Fibroblast of peridontal ligament (primary cell): ENCODE data around the gene XXYLT1.
A peak's percentile ranks its signal among the peaks of the same experiment; 100 is the strongest.
"Not testable (repeated sequence)": the region's sequence is repeated elsewhere in the genome, so short reads cannot be mapped to it uniquely, and the experiment has no call there.

Experiments used
- DNase-seq: peaks from one replicate; pipeline ENCODE4 v3.0.0-alpha.2; 2010; ENCODE audit errors: extremely low read depth

XXYLT1 gene

GRCh38 chr3:195207731-195208130 lies 63.2 kb downstream of the XXYLT1 start:
- no peak for DNase-seq

- DNase-seq = no peak
Measured at GRCh38 chr3:195207056-195207455, 63.9 kb downstream of the XXYLT1 start.

GRCh38 chr3:195204360-195205163 lies 66.4 kb downstream of the XXYLT1 start:
- no peak for DNase-seq

- no peak for DNase-seq
Measured at GRCh38 chr3:195203606-195204005, 67.4 kb downstream of the XXYLT1 start.

- DNase-seq = no peak
Measured at GRCh38 chr3:195201295-195201694, 69.7 kb downstream of the XXYLT1 start.

- no peak for DNase-seq
Measured at GRCh38 chr3:195200010-195200822, 70.7 kb downstream of the XXYLT1 start.

GRCh38 chr3:195198426-195199346 lies 72.3 kb downstream of the XXYLT1 start:
- DNase-seq = no peak

GRCh38 chr3:195197765-195198425 lies 73.1 kb downstream of the XXYLT1 start:
- peak; percentile 70 for DNase-seq

GRCh38 chr3:195196266-195196665 lies 74.7 kb downstream of the XXYLT1 start:
- peak; percentile 64 for DNase-seq

GRCh38 chr3:195195321-195196209 lies 75.4 kb downstream of the XXYLT1 start:
- no peak for DNase-seq

- peak; percentile 39 for DNase-seq
Measured at GRCh38 chr3:195194559-195195206, 76.3 kb downstream of the XXYLT1 start.

- DNase-seq = no peak
Measured at GRCh38 chr3:195191580-195191979, 79.4 kb downstream of the XXYLT1 start.

GRCh38 chr3:195189821-195190220 lies 81.1 kb downstream of the XXYLT1 start:
- DNase-seq = no peak

- peak; percentile 55 for DNase-seq
Measured at GRCh38 chr3:195188426-195188927, 82.5 kb downstream of the XXYLT1 start.

GRCh38 chr3:195187609-195188425 lies 83.1 kb downstream of the XXYLT1 start:
- peak; percentile 77 for DNase-seq

- not testable (repeated sequence) for DNase-seq
Measured at GRCh38 chr3:195186710-195187047, 84.3 kb downstream of the XXYLT1 start.

GRCh38 chr3:195186041-195186709 lies 84.8 kb downstream of the XXYLT1 start:
- DNase-seq = no peak

- no peak for DNase-seq
Measured at GRCh38 chr3:195185583-195185982, 85.4 kb downstream of the XXYLT1 start.
